Activated CD4-positive, alpha-beta T cell treated with anti-CD3 and anti-CD28 coated beads for 36 hours (primary cell): ENCODE measurements around the gene PTGIR. TPM values are rescaled to one million over a fixed set of nuclear protein-coding genes. Genes with fewer than 3 reads are reported as not detected.

Experiments used
- ATAC-seq: fragments of 200-7000 bp; cut with Tn5 transposase; one replicate; pipeline ENCODE4 v1.10.0; 2021; ENCODE audit warnings: mild to moderate bottlenecking, moderate library complexity
- CTCF ChIA-PET: fragments of 350-600 bp; sonication (Branson Sonifier 250); formaldehyde crosslinking; loops from one replicate; lab custom pipeline; 2021; ENCODE audit warnings: antibody characterized with exemption; lab: Charles Lee
- POLR2A ChIA-PET: fragments of 350-600 bp; sonication (Branson Sonifier 250); formaldehyde crosslinking; loops from one replicate; lab custom pipeline; 2021; ENCODE audit warnings: antibody characterized with exemption, inconsistent platforms; lab: Charles Lee
- DNase-seq: peaks from one replicate; pipeline ENCODE4 v3.0.0-alpha.2; 2020
- H3K27ac Mint-ChIP-seq: one replicate; pipeline ENCODE4 v1.8.0; 2021; ENCODE audit warnings: mixed read lengths
- H3K27me3 Mint-ChIP-seq: one replicate; pipeline ENCODE4 v1.8.0; 2021; ENCODE audit warnings: mixed read lengths
- H3K36me3 Mint-ChIP-seq: one replicate; pipeline ENCODE4 v1.8.0; 2021; ENCODE audit warnings: low read depth, mixed read lengths
- H3K4me1 Mint-ChIP-seq: one replicate; pipeline ENCODE4 v1.8.0; 2021; ENCODE audit warnings: mixed read lengths
- H3K4me3 Mint-ChIP-seq: one replicate; pipeline ENCODE4 v1.8.0; 2021; ENCODE audit warnings: mild to moderate bottlenecking, moderate library complexity, mixed read lengths
- H3K9me3 Mint-ChIP-seq: one replicate; pipeline ENCODE4 v1.8.0; 2021; ENCODE audit warnings: low read depth, mixed read lengths
- intact Hi-C, 2 experiments: fragments of 100-400 bp; cut with DNase I in 1 of 2; cut with micrococcal nuclease in 1 of 2; formaldehyde crosslinking; loops; one replicate each; pipeline versions ENCODE4 v1.14.2 to v1.15.1; 2022 to 2024; cut with DNase I, micrococcal nuclease
- total RNA-seq, 2 experiments: library from RNA; stranded (reverse); gene quantifications; one replicate each; pipeline ENCODE4 v1.2.3, GENCODE V29; 2021

The PTGIR gene
- total RNA-seq, 2 experiments from 2014 or later, result 40.1 to 41.0 TPM

- H3K9me3 Mint-ChIP-seq, result no peaks in the 10 kb centered on the region
- intact Hi-C loops, result loop anchor here in 1 of 2 experiments (10.0 kb wide), 1 partner anchor 1854 kb away; no protein-coding TSS in a partner anchor
- ChIA-PET CTCF (interaction anchor here (0.7 to 14.4 kb wide), 5 partner anchors 14 to 71 kb away, joined by 3 to 206 read pairs (median 4); partner anchors contain the start of gene DACT3), POLR2A (interaction anchor here (0.9 kb wide), 1 partner anchor 8 kb away, joined by 3 read pairs; no protein-coding TSS in a partner anchor)
- no peaks in the 10 kb centered on the region for H3K27me3 Mint-ChIP-seq
- ATAC-seq (no peak), DNase-seq (no peak)
- H3K4me3 Mint-ChIP-seq, result no peak overlapping the region
- H3K27ac Mint-ChIP-seq, result no peak overlapping the region
- H3K4me1 Mint-ChIP-seq, result peaks cover 65% of the 10 kb centered on the region
- H3K36me3 Mint-ChIP-seq, result peaks cover 52% of the 10 kb centered on the region
Measured at GRCh38 chr19:46608581-46609345, 16.1 kb downstream of the PTGIR start.

- POLR2A ChIA-PET, result interaction anchor here (0.9 kb wide), 1 partner anchor 9 kb away, joined by 3 read pairs; no protein-coding TSS in a partner anchor
- no peaks in the 10 kb centered on the region for H3K27me3 Mint-ChIP-seq
- peaks cover 58% of the 10 kb centered on the region for H3K36me3 Mint-ChIP-seq
- CTCF ChIA-PET, result interaction anchor here (0.6 to 1.8 kb wide), 4 partner anchors 15 to 71 kb away, joined by 3 to 4 read pairs (median 4); partner anchors contain the start of gene DACT3
- no peak for ATAC-seq
- intact Hi-C loops, result loop anchor here in 1 of 2 experiments (10.0 kb wide), 1 partner anchor 1853 kb away; no protein-coding TSS in a partner anchor
- no peak overlapping the region for H3K27ac Mint-ChIP-seq
- no peaks in the 10 kb centered on the region for H3K9me3 Mint-ChIP-seq
- peaks cover 66% of the 10 kb centered on the region for H3K4me1 Mint-ChIP-seq
- DNase-seq, result no peak
- no peak overlapping the region for H3K4me3 Mint-ChIP-seq
Measured at GRCh38 chr19:46608178-46608577, 16.7 kb downstream of the PTGIR start.

- POLR2A ChIA-PET, result interaction anchor here (0.5 to 1.9 kb wide), 6 partner anchors 10 to 56 kb away, joined by 3 to 10 read pairs (median 4); partner anchors contain the start of gene DACT3
- peaks cover 67% of the 10 kb centered on the region for H3K4me1 Mint-ChIP-seq
Measured at GRCh38 chr19:46607448-46607841, 17.4 kb downstream of the PTGIR start.

GRCh38 chr19:46606681-46607447 lies 18.0 kb downstream of the PTGIR start:
- Mint-ChIP-seq H3K27ac (no peak overlapping the region), H3K27me3 (no peaks in the 10 kb centered on the region), H3K36me3 (peaks cover 67% of the 10 kb centered on the region), H3K4me1 (peaks cover 61% of the 10 kb centered on the region), H3K4me3 (no peak overlapping the region), H3K9me3 (no peaks in the 10 kb centered on the region)
- CTCF ChIA-PET, result interaction anchor here (0.6 to 2.6 kb wide), 7 partner anchors 16 to 232 kb away, joined by 3 to 12 read pairs (median 4); partner anchors contain the start of gene DACT3
- no peak for ATAC-seq
- intact Hi-C loops, result loop anchor here in 1 of 2 experiments (10.0 kb wide), 1 partner anchor 1852 kb away; no protein-coding TSS in a partner anchor
- DNase-seq, result no peak
- POLR2A ChIA-PET, result interaction anchor here (0.6 to 1.9 kb wide), 5 partner anchors 12 to 107 kb away, joined by 3 to 14 read pairs (median 4); partner anchors contain the start of gene DACT3

More at GRCh38 chr19:46607448-46607841, 17.4 kb downstream of the PTGIR start:
- ATAC-seq (no peak), DNase-seq (no peak)
- Mint-ChIP-seq H3K27ac (no peak overlapping the region), H3K36me3 (peaks cover 62% of the 10 kb centered on the region), H3K27me3 (no peaks in the 10 kb centered on the region), H3K4me3 (no peak overlapping the region), H3K9me3 (no peaks in the 10 kb centered on the region)
- CTCF ChIA-PET, result interaction anchor here (0.6 to 1.8 kb wide), 4 partner anchors 54 to 155 kb away, joined by 3 to 4 read pairs (median 4); partner anchors contain the start of gene DACT3
- intact Hi-C loops, result loop anchor here in 1 of 2 experiments (10.0 kb wide), 1 partner anchor 1853 kb away; no protein-coding TSS in a partner anchor

- Mint-ChIP-seq H3K27me3 (no peaks in the 10 kb centered on the region), H3K4me1 (peaks cover 53% of the 10 kb centered on the region), H3K4me3 (no peak overlapping the region), H3K36me3 (peaks cover 61% of the 10 kb centered on the region), H3K9me3 (no peaks in the 10 kb centered on the region), H3K27ac (no peak overlapping the region)
- ATAC-seq (no peak), DNase-seq (no peak)
- CTCF ChIA-PET, result interaction anchor here (0.5 to 2.6 kb wide), 7 partner anchors 8 to 233 kb away, joined by 3 to 12 read pairs (median 3); partner anchors contain the start of gene DACT3
- intact Hi-C loops, result loop anchor here in 1 of 2 experiments (10.0 kb wide), 1 partner anchor 1851 kb away; no protein-coding TSS in a partner anchor
- POLR2A ChIA-PET, result interaction anchor here (0.6 to 1.9 kb wide), 5 partner anchors 13 to 255 kb away, joined by 3 to 14 read pairs (median 3); no protein-coding TSS in a partner anchor
Measured at GRCh38 chr19:46606019-46606418, 18.9 kb downstream of the PTGIR start.

- H3K4me1 Mint-ChIP-seq, result peaks cover 46% of the 10 kb centered on the region
- H3K27ac Mint-ChIP-seq, result no peak overlapping the region
- H3K36me3 Mint-ChIP-seq, result peaks cover 55% of the 10 kb centered on the region
- no peak overlapping the region for H3K4me3 Mint-ChIP-seq
- ATAC-seq, result no peak
- H3K27me3 Mint-ChIP-seq, result no peaks in the 10 kb centered on the region
- no peaks in the 10 kb centered on the region for H3K9me3 Mint-ChIP-seq
- DNase-seq, result no peak
- intact Hi-C loops, result loop anchor here in 1 of 2 experiments (10.0 kb wide), 1 partner anchor 1851 kb away; no protein-coding TSS in a partner anchor
- ChIA-PET CTCF (interaction anchor here (0.7 to 2.6 kb wide), 4 partner anchors 9 to 56 kb away, joined by 3 to 12 read pairs (median 4); partner anchors contain the start of gene DACT3), POLR2A (interaction anchor here (0.8 to 1.9 kb wide), 3 partner anchors 13 to 255 kb away, joined by 3 to 4 read pairs (median 3); no protein-coding TSS in a partner anchor)
Measured at GRCh38 chr19:46605356-46605821, 19.5 kb downstream of the PTGIR start.

GRCh38 chr19:46604781-46605355 lies 20.0 kb downstream of the PTGIR start:
- DNase-seq (no peak), ATAC-seq (no peak)
- H3K4me3 Mint-ChIP-seq, result no peak overlapping the region
- no peaks in the 10 kb centered on the region for H3K9me3 Mint-ChIP-seq
- H3K27ac Mint-ChIP-seq, result peak overlapping the region; percentile 19
- CTCF ChIA-PET, result interaction anchor here (0.7 to 2.6 kb wide), 4 partner anchors 9 to 57 kb away, joined by 3 to 12 read pairs (median 4); partner anchors contain the start of gene DACT3
- peaks cover 46% of the 10 kb centered on the region for H3K4me1 Mint-ChIP-seq
- POLR2A ChIA-PET, result interaction anchor here (1.0 kb wide), 1 partner anchor 254 kb away, joined by 3 read pairs; no protein-coding TSS in a partner anchor
- peaks cover 52% of the 10 kb centered on the region for H3K36me3 Mint-ChIP-seq
- H3K27me3 Mint-ChIP-seq, result no peaks in the 10 kb centered on the region
- intact Hi-C loops, result loop anchor here in 1 of 2 experiments (5.0 to 10.0 kb wide), 3 partner anchors 622 to 1850 kb away; no protein-coding TSS in a partner anchor

- ATAC-seq (no peak), DNase-seq (no peak)
- peak overlapping the region; percentile 87 for H3K27ac Mint-ChIP-seq
- ChIA-PET POLR2A (interaction anchor here (3.3 to 3.7 kb wide), 2 partner anchors 8 to 14 kb away, joined by 19 to 24 read pairs; no protein-coding TSS in a partner anchor), CTCF (interaction anchor here (1.6 to 3.9 kb wide), 2 partner anchors 10 to 17 kb away, joined by 5 to 65 read pairs; no protein-coding TSS in a partner anchor)
- H3K4me3 Mint-ChIP-seq, result peak overlapping the region; percentile 84
- H3K4me1 Mint-ChIP-seq, result peaks cover 38% of the 10 kb centered on the region
- peaks cover 2% of the 10 kb centered on the region for H3K9me3 Mint-ChIP-seq
- peaks cover 42% of the 10 kb centered on the region for H3K36me3 Mint-ChIP-seq
- H3K27me3 Mint-ChIP-seq, result no peaks in the 10 kb centered on the region
- intact Hi-C loops, result loop anchor here in 1 of 2 experiments (2.0 to 10.0 kb wide), 4 partner anchors 13 to 1849 kb away; no protein-coding TSS in a partner anchor
Measured at GRCh38 chr19:46603752-46604231, 21.1 kb downstream of the PTGIR start.

GRCh38 chr19:46603195-46603637 lies 21.7 kb downstream of the PTGIR start:
- peak overlapping the region; percentile 87 for H3K27ac Mint-ChIP-seq
- no peak for DNase-seq
- H3K9me3 Mint-ChIP-seq, result peaks cover 7% of the 10 kb centered on the region
- H3K36me3 Mint-ChIP-seq, result peaks cover 43% of the 10 kb centered on the region
- no peaks in the 10 kb centered on the region for H3K27me3 Mint-ChIP-seq
- peak overlapping the region; percentile 84 for H3K4me3 Mint-ChIP-seq
- peaks cover 37% of the 10 kb centered on the region for H3K4me1 Mint-ChIP-seq
- intact Hi-C loops, result loop anchor here in 1 of 2 experiments (2.0 to 10.0 kb wide), 4 partner anchors 14 to 1848 kb away; no protein-coding TSS in a partner anchor
- CTCF ChIA-PET, result interaction anchor here (1.6 to 4.0 kb wide), 3 partner anchors 10 to 59 kb away, joined by 5 to 65 read pairs (median 46); partner anchors contain the start of gene DACT3
- no peak for ATAC-seq
- POLR2A ChIA-PET, result interaction anchor here (3.3 to 3.7 kb wide), 2 partner anchors 8 to 15 kb away, joined by 19 to 24 read pairs; no protein-coding TSS in a partner anchor
